ENCODE data around the gene IGSF23. TPM values are rescaled to one million over a fixed set of nuclear protein-coding genes. Genes with fewer than 3 reads are reported as not detected.
A peak's percentile ranks its signal among the peaks of the same experiment; 100 is the strongest.

IGSF23 gene, protein sequence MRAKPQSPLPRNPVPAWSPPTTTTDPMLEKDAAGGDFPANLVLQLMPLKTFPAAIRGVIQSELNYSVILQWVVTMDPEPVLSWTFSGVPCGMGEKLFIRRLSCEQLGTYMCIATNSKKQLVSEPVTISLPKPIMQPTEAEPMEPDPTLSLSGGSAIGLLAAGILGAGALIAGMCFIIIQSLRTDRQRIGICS
- total RNA-seq = not detected
- long read RNA-seq, partial matches to known transcripts = 0 of 1 reads
- long read RNA-seq, other reads (novel, unspliced or antisense) = 1 of 1 reads

DNA sequence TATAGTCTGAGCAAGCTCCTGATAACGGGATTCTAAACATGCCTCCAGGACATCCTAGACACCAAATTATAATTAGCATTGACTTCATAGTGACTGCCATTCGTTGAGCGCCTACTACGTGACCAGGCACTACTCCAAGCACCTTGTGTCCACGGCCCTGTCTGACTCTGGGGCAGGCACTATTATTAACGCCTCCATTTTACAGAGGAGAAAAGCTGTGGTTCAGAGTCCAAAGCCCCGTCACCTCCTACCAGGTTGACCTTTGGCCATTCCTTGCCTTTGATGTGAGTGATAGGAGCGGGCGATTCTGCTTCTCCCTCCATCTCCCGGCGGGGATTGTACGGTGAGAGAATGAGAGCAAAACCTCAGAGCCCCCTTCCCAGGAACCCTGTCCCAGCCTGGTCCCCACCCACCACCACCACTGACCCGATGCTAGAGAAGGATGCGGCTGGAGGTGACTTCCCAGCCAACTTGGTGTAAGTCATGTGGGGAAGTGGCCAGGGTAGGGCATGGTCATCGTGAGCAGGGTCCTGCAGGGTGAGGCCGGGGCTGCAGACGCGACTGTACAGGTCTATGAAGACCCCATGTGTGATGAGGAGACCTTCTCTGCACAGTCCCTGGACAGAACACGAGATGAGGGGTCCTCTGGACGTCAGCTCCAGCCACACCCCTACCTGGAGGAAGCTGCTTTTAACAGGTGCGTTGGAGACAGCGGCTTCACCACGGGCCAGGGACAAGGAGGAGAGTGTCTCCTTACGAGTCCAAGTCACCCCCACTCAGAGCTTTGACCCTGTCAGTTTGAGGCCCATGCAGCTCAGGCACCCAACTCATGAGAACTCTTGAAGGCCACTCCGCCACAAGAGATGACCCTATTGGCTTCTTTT is at the start of gene IGSF23:
IGSF23 (plus strand) TSS at position 269 of the 884 bp plus-strand sequence; CDS start at position 352, 83 bp downstream.
- no peak for DNase-seq (ENCODE audit: missing footprints)
- intact Hi-C loops (cut with DNase I) = loop anchor here (5.0 kb wide), 1 partner anchor 34 kb away; no protein-coding TSS in a partner anchor
- ATAC-seq = no peak

DNA sequence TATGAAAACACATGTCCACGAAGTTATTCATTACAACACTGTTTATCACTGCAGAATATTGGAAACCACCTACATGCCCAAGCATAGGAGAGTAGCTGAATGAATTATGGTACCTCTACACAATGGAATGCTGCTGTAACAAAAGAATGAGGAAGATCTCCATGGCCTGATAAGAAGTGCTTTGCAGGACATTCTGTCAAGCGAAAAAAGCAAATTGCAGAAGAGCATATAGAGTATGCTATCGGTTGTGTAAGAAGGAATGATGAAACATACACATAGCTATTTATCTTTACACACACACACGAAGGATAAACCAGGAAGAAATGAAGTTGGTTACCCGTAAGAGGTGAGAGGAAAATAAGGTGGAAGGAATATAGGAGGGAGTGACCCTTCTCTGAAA is 46.4 kb upstream of the IGSF23 start:
- DNase-seq (ENCODE audit: missing footprints) (no peak), ATAC-seq (no peak)
- intact Hi-C loops (cut with DNase I) = no loop called here

DNA sequence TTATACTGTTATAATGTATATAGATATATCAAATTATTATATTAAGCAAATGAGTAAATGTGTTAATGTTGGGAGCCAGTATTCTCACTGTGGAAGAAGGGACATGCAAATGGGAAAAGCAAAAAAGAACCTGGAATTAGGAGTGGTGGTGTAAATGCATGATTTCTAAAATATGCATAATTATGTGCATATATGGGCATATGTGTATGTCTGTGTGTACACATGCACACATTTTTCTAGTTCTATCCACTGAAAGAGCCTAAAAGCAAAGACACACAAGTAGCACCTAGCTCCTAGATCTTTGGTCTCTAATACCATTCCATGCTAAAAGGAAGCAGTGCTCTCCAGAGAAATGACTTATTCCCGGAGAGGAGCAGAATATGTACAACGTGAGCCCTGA is 45.6 kb upstream of the IGSF23 start:
- ATAC-seq (no peak), DNase-seq (ENCODE audit: missing footprints) (no peak)
- intact Hi-C loops (cut with DNase I) = no loop called here

DNA sequence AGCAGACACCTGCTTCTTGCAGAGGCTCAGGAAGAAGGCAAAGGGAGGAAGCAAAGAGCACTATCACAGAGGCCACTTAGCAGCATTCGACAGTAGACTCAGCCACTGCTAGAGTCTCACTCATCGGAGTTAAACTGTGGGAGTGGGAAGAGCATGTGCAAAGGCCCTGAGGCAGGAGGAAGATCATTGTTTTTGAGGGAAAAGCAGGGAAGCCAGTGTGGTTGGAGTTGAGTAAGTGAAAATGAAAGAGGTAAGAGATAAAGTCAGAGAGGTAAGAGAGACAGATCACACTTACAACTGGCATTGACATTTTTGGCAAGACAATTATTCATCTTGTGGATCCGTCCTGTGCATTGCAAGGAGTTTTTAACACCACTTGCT is 42.8 kb upstream of the IGSF23 start:
- ATAC-seq (no peak), DNase-seq (ENCODE audit: missing footprints) (no peak)
- intact Hi-C loops (cut with DNase I) = loop anchor here (10.0 kb wide), 1 partner anchor 204 kb away; the partner anchor contains the start of gene CBLC

DNA sequence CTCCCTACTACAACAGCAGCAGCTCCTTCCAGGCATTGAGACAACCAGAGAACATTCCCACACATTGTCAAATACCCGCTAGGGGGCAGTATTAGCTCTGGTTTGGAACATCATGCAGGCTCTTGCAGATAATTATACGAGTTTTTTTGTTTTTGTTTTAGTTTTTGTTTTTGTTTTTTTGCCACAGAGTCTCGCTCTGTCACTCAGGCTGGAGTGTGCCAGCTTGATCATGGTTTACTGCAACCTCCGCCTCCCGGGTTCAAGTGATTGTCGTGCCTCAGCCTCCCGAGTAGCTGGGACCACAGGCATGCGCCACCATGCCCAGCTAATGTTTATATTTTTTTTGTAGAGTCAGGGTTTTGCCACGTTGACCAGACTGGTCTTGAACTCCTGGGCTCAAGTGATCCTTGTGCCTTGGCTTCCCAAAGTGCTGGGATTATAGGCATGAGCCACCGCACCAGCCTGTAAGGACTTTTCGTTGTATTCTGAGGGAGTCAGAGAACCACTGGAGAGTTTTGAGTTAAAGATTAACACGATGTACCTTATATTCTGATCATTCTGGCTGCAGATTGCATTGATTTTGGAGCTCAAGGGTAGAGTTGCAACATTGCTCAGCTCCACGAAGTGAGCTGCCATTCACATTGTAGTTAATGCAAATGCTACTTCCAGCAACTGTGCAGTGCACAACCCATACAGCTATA is 42.2 kb upstream of the IGSF23 start:
- DNase-seq (ENCODE audit: missing footprints) (no peak), ATAC-seq (peak; percentile 64)
- intact Hi-C loops (cut with DNase I) = loop anchor here (10.0 kb wide), 1 partner anchor 204 kb away; the partner anchor contains the start of gene CBLC

DNA sequence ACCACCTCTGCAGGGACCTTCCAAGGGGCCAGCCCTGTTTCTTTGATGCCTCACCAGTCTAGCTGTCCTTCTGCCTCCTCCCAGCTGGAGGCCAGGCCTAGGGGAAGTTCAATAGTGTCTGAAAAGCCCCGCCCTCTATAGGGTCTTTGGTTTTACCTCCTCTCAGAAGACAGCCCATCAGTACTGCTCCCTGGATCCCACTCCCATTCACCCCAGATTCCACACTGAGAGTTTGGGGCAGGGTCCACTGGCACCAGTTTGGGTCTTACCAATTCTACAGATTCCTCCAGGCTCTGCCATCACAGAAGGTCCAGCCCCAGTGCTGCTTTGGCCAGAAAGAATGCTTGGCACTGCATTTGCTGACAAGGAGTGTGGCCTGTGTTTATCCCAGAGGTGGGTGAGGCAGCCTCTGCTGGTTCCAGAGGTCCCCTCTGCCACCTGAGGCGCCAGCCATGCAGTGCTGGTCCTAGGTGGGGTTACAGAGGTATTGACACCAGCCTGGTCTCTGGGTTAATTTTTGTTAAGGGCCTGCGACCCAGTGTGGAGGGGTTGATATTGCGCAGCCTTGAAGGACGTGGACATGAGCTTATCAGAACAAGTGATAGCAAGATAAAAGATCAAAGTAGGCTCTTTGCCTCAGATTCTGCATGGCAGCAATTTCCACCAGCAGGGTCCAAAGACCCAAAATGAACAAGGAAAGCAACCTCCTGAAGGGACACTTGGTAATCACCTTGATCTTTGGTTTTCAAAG is 41.4 kb upstream of the IGSF23 start:
- ATAC-seq = no peak
- DNase-seq (ENCODE audit: missing footprints) = no peak
- intact Hi-C loops (cut with DNase I) = loop anchor here (10.0 kb wide), 1 partner anchor 203 kb away; the partner anchor contains the start of gene CBLC

DNA sequence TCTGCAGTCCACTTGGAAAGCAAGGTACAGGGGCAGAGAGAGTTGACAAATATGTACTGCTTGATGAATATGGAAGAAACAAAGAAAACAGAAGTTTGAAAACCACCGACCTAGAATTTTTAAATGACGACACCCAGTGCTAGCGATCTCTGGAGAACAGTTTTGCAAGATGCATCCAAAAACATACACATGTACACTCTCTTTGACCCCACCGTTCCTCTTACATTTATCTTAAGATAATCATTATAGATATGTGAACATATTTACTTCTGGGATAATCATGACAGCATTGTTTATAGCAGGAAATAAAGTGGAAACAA is 40.8 kb upstream of the IGSF23 start:
- intact Hi-C loops (cut with DNase I) = loop anchor here (10.0 kb wide), 1 partner anchor 202 kb away; the partner anchor contains the start of gene CBLC
- DNase-seq (ENCODE audit: missing footprints) (no peak), ATAC-seq (no peak)

DNA sequence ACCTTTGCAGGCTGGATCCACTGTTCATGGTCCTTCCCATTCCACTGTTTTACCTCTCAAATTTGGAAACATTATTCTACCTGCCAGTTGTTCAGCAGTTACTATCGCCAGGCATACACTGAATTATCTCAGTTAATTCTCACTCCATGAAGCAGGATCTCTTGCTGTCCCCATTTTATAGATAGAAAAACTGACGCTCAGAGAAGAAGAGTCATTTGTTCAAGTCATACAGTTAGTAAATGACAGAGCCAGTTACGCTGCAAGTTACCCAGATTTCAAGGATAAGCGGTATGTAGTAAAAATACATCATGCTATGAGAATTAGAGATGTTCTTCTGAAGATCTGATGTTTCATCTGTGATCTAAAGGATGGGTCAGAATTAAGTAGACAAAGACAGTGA is 40.2 kb upstream of the IGSF23 start:
- intact Hi-C loops (cut with DNase I) = loop anchor here (10.0 kb wide), 1 partner anchor 202 kb away; the partner anchor contains the start of gene CBLC
- ATAC-seq (no peak), DNase-seq (ENCODE audit: missing footprints) (no peak)

DNA sequence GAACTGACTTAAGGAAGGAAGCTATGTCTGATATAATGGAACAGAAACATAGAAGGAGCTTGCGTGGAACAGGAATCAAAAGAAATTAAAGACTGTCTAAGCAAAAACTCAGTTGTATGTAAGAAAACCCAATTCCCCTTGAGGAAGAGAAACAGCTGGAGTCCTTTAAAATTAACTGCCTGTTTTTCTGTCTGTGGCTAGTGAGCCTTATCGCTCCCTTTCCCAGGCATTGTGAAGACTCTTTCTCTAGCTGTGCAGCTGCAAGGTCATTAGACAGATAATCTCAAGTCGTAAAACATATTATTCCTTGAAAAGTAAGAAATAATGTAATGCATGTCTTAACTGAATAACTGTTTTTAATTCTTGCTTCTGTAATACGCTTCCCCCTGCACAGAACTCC is 39.7 kb upstream of the IGSF23 start:
- no peak for DNase-seq (ENCODE audit: missing footprints)
- intact Hi-C loops (cut with DNase I) = loop anchor here (10.0 kb wide), 1 partner anchor 201 kb away; the partner anchor contains the start of gene CBLC
- no peak for ATAC-seq

DNA sequence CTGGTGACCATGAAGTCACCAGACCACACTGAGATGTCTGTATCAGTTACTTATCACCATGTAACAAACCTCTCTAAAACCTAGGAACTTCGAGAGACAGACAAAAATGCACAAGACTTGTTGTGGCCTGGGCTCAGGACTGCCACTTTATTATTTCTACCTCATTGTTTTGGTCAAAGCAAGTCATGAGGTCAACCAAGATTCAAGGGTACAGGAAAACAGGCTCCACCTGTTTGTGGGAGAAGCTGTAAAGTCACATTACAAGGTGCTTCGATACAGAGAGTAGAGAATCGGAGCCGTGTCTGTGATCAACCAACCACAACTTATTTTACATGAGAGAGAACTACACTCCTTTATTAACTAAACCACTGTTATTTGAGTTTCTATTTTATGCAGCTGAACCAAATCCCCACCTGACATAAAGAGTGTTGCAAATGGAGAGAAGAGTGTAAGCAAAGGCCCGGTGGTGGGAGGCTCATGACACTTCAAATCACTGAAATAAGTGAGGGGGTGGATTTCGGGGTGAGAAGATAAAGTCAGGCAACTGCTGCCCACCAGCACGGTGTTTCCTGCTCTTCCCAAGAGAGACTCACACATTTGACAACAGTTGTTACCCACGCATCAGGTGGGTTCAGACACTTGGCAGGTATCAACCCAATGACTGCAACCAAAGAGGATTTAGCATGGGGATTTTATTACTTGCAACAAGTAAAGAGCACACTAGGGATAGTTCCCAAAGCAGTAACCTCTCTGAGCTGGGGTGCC is 39.0 kb upstream of the IGSF23 start:
- ATAC-seq (no peak), DNase-seq (ENCODE audit: missing footprints) (no peak)
- intact Hi-C loops (cut with DNase I) = loop anchor here (10.0 kb wide), 1 partner anchor 200 kb away; the partner anchor contains the start of gene CBLC

DNA sequence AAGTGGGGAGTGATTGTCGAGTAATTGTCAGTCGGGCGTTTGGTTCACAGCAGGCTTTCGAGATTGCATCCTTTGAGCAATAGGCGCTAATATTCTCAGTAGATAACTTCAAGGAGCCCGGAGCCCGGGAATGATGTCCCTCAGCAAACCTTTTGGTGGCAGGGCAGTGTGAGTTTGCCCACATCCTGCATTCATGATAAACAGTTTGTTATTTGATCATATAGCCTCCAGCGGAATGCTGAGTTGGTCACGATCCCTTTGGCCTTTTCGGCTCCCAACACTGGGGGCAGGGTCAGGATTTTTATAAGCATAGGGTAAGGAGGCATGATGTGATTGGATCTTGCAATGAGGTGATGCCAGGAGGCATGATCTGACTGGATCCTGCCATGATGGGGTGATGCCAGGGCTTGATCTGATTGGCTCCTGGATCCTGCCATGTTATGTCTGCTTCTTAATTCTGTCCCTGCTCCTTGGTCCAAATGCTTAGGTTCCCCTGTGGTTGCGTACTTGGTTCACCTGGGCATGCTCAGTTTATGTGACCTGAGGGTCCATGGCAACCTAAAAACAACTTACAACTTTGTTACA is 38.2 kb upstream of the IGSF23 start:
- intact Hi-C loops (cut with DNase I) = loop anchor here (10.0 kb wide), 1 partner anchor 200 kb away; the partner anchor contains the start of gene CBLC
- DNase-seq (ENCODE audit: missing footprints) (no peak), ATAC-seq (no peak)

DNA sequence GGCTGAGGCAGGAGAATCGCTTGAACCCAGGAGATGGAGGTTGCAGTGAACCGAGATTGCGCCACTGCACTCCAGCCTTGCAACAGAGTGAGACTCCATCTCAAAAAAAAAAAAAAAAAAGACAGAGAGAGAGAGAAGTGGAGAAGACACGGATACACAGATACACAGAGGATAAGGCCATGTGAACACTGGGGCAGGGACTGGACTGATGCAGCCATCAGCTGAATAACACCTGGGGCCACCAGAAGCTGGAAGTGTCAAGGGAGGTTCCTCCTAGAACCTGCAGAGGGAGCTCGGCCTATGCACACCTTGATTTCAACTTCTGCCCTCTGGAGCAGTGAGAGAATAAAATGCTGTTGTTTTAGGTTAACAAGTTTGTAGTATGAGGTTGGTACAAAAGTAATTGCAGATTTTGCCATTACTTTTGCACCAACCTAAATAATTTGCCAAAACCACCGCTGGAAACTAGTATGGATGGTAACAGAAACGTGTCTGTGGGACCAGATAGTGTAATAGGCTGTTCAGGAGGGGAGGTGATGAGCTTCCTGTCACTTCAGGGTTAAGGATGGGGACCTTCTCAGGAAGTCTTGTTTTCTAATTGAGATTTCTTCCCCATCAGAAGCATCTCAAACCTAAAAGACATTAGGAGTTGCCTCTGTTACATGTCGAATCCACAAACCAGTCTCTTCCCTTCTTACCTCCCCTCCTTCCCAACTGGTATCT is 36.4 kb upstream of the IGSF23 start:
- ATAC-seq (peak; percentile 64), DNase-seq (ENCODE audit: missing footprints) (no peak)
- intact Hi-C loops (cut with DNase I) = loop anchor here (1.0 to 10.0 kb wide), 2 partner anchors 80 to 198 kb away; partner anchors contain the start of gene CBLC

DNA sequence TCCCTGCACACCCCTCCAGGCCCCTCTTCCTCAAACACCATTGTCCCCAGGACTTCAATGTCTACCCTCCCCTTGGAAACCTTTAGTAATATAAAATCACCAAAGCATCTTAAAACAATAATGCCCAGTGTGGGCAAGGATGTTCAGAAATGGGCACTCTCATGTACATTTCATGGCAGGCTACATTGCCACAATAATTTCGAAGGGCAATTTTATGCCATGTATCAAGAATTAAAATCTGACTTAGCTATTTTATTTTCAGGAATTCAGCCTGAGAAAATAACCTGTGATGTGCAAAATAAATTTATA is 35.8 kb upstream of the IGSF23 start:
- intact Hi-C loops (cut with DNase I) = loop anchor here (1.0 to 10.0 kb wide), 2 partner anchors 80 to 197 kb away; partner anchors contain the start of gene CBLC
- no peak for DNase-seq (ENCODE audit: missing footprints)
- ATAC-seq = no peak

DNA sequence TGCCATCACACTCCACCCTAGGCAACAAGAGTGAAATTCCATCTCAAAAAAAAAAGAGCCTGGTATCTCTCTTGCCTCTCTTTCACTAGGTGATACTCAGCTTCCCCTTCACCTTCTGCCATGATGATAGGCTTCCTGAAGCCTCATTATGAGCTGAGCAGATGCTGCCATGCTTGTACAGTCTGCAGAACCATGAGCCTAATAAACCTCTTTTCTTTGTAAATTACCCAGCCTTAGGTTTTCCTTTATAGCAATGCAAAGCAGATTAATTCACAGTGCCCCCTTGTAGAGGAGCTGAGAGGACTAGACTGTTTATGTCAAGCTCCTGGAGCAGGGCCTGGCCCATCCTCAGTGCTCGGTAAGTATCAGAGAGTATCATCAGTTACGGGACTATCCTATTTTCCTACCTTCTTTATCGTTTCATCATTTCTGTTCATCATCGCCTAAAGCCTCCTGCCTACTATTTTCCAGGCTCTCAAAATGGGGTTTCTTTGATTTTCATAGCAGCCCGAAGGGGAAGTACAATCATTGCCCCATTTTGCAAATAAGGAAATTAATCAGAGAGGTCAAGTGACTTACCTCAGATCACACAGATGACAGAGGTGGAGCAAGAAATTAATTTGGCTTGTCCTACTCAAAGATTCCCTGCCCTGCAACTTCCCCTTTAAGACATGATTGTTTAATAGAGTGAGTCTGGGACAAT is 33.5 kb upstream of the IGSF23 start:
- ATAC-seq (no peak), DNase-seq (ENCODE audit: missing footprints) (no peak)
- intact Hi-C loops (cut with DNase I) = loop anchor here (10.0 kb wide), 1 partner anchor 195 kb away; the partner anchor contains the start of gene CBLC

DNA sequence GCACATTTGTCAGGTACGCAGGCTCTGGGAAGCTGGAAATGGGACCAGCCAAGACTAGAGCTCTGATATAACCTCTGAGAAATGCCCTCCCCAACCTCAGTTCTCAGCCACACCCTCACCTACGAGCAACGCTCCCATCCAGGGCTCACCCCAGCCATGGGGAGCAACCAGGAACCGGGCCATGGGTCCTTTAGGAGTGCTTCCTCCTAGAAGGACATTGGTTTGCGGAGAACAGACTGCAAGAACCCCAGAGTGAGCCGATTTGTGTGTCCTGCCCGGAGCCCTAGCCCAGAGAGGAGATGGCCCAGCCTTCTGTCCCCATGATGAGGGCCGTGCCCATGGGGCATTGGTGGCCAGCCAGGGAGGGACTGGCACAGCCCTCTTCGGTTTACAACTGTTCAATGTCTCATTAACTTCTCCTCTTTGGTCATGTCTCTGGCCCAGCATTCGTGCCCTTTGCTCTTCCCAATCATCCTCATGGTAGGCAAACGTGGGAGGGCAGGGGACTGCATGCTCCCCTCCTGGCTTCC is 32.9 kb upstream of the IGSF23 start:
- ATAC-seq = no peak
- DNase-seq (ENCODE audit: missing footprints) = no peak
- intact Hi-C loops (cut with DNase I) = no loop called here

DNA sequence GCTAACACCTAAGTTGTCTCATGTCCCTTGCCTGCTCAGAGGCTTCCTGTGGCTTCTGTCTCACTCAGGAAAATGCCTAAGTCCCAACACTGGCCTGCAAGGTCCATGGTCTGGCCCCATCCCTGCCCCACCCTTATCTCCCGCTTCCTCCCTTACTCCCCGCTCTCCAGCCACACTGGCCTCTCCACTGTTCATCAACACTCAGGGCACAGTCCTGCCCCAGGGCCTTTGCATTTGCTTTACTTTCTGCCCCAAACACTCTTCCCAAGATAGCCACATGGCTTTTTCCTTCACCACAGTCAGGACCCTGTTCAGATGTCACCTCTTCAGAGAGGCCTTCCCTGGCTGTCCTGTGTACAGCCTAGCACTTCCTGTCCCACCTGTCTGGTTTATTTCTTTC is 32.1 kb upstream of the IGSF23 start:
- intact Hi-C loops (cut with DNase I) = no loop called here
- DNase-seq (ENCODE audit: missing footprints) = no peak
- no peak for ATAC-seq

Data from Right ventricle myocardium inferior (tissue), 1 donor.